ENCODE measurements around the gene BST1. TPM values are rescaled to one million over a fixed set of nuclear protein-coding genes. Genes with fewer than 3 reads are reported as not detected.

Gene BST1
- total RNA-seq, 1 donor from 2014 or later: 4.5 TPM

- FAIRE-seq: no peak
Measured at GRCh38 chr4:15675356-15675755, 27.5 kb upstream of the BST1 start.

GRCh38 chr4:15676039-15676438, 26.8 kb upstream of the BST1 start:
- peak; percentile 6 for FAIRE-seq

More at GRCh38 chr4:15675356-15675755, 27.5 kb upstream of the BST1 start:
- DNase-seq (ENCODE audit: low spot score in 2 of 2): no peak

GRCh38 chr4:15676899-15677298, 26.0 kb upstream of the BST1 start:
- no peak for DNase-seq (ENCODE audit: low spot score in 2 of 2)
- FAIRE-seq: peak; percentile 6

More at GRCh38 chr4:15676039-15676438, 26.8 kb upstream of the BST1 start:
- DNase-seq (ENCODE audit: low spot score in 2 of 2): no peak

GRCh38 chr4:15677507-15677988, 25.3 kb upstream of the BST1 start:
- DNase-seq (ENCODE audit: low spot score in 2 of 2) (no peak), FAIRE-seq (no peak)

- DNase-seq (ENCODE audit: low spot score in 2 of 2) (no peak), FAIRE-seq (no peak)
Measured at GRCh38 chr4:15681067-15681371, 21.8 kb upstream of the BST1 start.

GRCh38 chr4:15681372-15682241, 21.3 kb upstream of the BST1 start, which contains the start of gene FAM200B:
TSS of gene FAM200B (plus strand) at chr4:15681827. CDS start at chr4:15686978, 5,151 bp downstream.
- DNase-seq (ENCODE audit: low spot score in 2 of 2): peak; percentile 97 to 99
- no peak for FAIRE-seq

GRCh38 chr4:15682242-15683142, 20.4 kb upstream of the BST1 start:
- DNase-seq (ENCODE audit: low spot score in 2 of 2) (no peak), FAIRE-seq (no peak)

- DNase-seq (ENCODE audit: low spot score in 2 of 2) (no peak), FAIRE-seq (no peak)
Measured at GRCh38 chr4:15683143-15683495, 19.7 kb upstream of the BST1 start.

- no peak for DNase-seq (ENCODE audit: low spot score in 2 of 2)
- no peak for FAIRE-seq
Measured at GRCh38 chr4:15684498-15684897, 18.4 kb upstream of the BST1 start.

GRCh38 chr4:15688051-15688450, 14.8 kb upstream of the BST1 start:
- FAIRE-seq (no peak), DNase-seq (ENCODE audit: low spot score in 2 of 2) (no peak)

- DNase-seq (ENCODE audit: low spot score in 2 of 2) (no peak), FAIRE-seq (no peak)
Measured at GRCh38 chr4:15689540-15689939, 13.3 kb upstream of the BST1 start.

GRCh38 chr4:15690020-15690809, 12.7 kb upstream of the BST1 start:
- FAIRE-seq (no peak), DNase-seq (ENCODE audit: low spot score in 2 of 2) (no peak)

- no peak for DNase-seq (ENCODE audit: low spot score in 2 of 2)
- no peak for FAIRE-seq
Measured at GRCh38 chr4:15691346-15692135, 11.3 kb upstream of the BST1 start.

- no peak for FAIRE-seq
Measured at GRCh38 chr4:15692602-15693001, 10.3 kb upstream of the BST1 start.

GRCh38 chr4:15694431-15694830, 8.4 kb upstream of the BST1 start:
- no peak for DNase-seq (ENCODE audit: low spot score in 2 of 2)
- FAIRE-seq: no peak

More at GRCh38 chr4:15692602-15693001, 10.3 kb upstream of the BST1 start:
- DNase-seq (ENCODE audit: low spot score in 2 of 2): no peak

GRCh38 chr4:15695240-15695699, 7.6 kb upstream of the BST1 start:
- DNase-seq (ENCODE audit: low spot score in 2 of 2): no peak
- no peak for FAIRE-seq

- FAIRE-seq: no peak
- no peak for DNase-seq (ENCODE audit: low spot score in 2 of 2)
Measured at GRCh38 chr4:15695729-15696128, 7.1 kb upstream of the BST1 start.

- no peak for DNase-seq (ENCODE audit: low spot score in 2 of 2)
- no peak for FAIRE-seq
Measured at GRCh38 chr4:15696866-15697265, 6.0 kb upstream of the BST1 start.

GRCh38 chr4:15703439-15703838, 574 bp downstream of the BST1 start:
- FAIRE-seq: no peak
- DNase-seq (ENCODE audit: low spot score in 2 of 2): no peak

- no peak for FAIRE-seq
- DNase-seq (ENCODE audit: low spot score in 2 of 2): no peak
Measured at GRCh38 chr4:15704129-15704528, 1.3 kb downstream of the BST1 start.
